Thymus (tissue), 11 donors: ENCODE measurements around the gene SLC25A24. TPM values are rescaled to one million over a fixed set of nuclear protein-coding genes. Genes with fewer than 3 reads are reported as not detected.

ENCODE experiments used
- DNase-seq, 9 donors: peaks; one replicate each; pipeline ENCODE4 v3.0.0-alpha.2; 2013; ENCODE audit warnings: low spot score in 9 of 9, low read depth in 6 of 9, missing footprints in 1 of 9
- H3K27ac ChIP-seq, 2 donors: one replicate each; pipeline ENCODE4 v1.5.1; 2013; ENCODE audit warnings: control low read depth in 1 of 2, low read depth in 1 of 2, low read length in 1 of 2, mild to moderate bottlenecking in 1 of 2, moderate library complexity in 1 of 2
- H3K27me3 ChIP-seq, 2 donors: one replicate each; pipeline ENCODE4 v1.5.1; 2013; ENCODE audit warnings: low read length in 1 of 2; ENCODE audit not compliant: control insufficient read depth in 2 of 2, insufficient read depth in 1 of 2
- H3K36me3 ChIP-seq, 2 donors: one replicate each; pipeline ENCODE4 v1.5.1; 2013; ENCODE audit warnings: low read length in 1 of 2, mild to moderate bottlenecking in 1 of 2, moderate library complexity in 1 of 2; ENCODE audit not compliant: control insufficient read depth in 2 of 2, insufficient read depth in 2 of 2
- H3K4me1 ChIP-seq, 2 donors: one replicate each; pipeline ENCODE4 v1.5.1; 2013; ENCODE audit warnings: low read length in 2 of 2; ENCODE audit not compliant: control insufficient read depth in 2 of 2, insufficient read depth in 2 of 2
- H3K4me3 ChIP-seq, 2 donors: one replicate each; pipeline ENCODE4 v1.5.1; 2013; ENCODE audit warnings: low read length in 2 of 2, control low read depth in 1 of 2, mild to moderate bottlenecking in 1 of 2
- H3K9me3 ChIP-seq, 2 donors: one replicate each; pipeline ENCODE4 v1.5.1; 2013; ENCODE audit warnings: low read length in 1 of 2, mild to moderate bottlenecking in 1 of 2; ENCODE audit not compliant: control insufficient read depth in 2 of 2, insufficient read depth in 1 of 2
- WGBS: extraction: QIAGEN DNeasy Blood & Tissue Kit; methylation state at CpG from one replicate; pipeline ENCODE4 v1.1.7; 2013; 5-methylcytosine and 5-hydroxymethylcytosine counted together
- polyA plus RNA-seq: library from polyadenylated mRNA; stranded (reverse); fragments of 200-250 nt; gene quantifications from one replicate; pipeline ENCODE4 v1.2.3, GENCODE V29; 2013
- total RNA-seq: library from RNA; stranded (reverse); fragments of 120-200 nt; gene quantifications from one replicate; pipeline ENCODE4 v1.2.4, GENCODE V29; 2013
- donor health status: healthy.

The SLC25A24 gene
- total and polyA plus RNA-seq, 2 donors: 11.1 to 13.7 TPM

GRCh38 chr1:108120163-108120562, 80.0 kb downstream of the SLC25A24 start:
- Histone ChIP-seq H3K4me1 (peaks cover 0 to 20% of the 10 kb centered on the region in 2 donors), H3K27me3 (no peaks in the 10 kb centered on the region), H3K4me3 (no peak overlapping the region), H3K27ac (no peak overlapping the region), H3K36me3 (no peaks in the 10 kb centered on the region), H3K9me3 (no peaks in the 10 kb centered on the region)
- DNase-seq: no peak
- WGBS: 96% methylated on average over 6 of the region's 6 CpGs

- Histone ChIP-seq H3K36me3 (no peaks in the 10 kb centered on the region), H3K27ac (no peak overlapping the region), H3K27me3 (no peaks in the 10 kb centered on the region), H3K4me3 (no peak overlapping the region), H3K4me1 (peaks cover 0 to 17% of the 10 kb centered on the region in 2 donors), H3K9me3 (no peaks in the 10 kb centered on the region)
- peak in 2 of 9 donors; percentile 13 to 46 for DNase-seq
- WGBS: 28% methylated on average over 5 of the region's 5 CpGs
These were observed 80.6 kb downstream of the SLC25A24 start for GRCh38 chr1:108119500-108119899.

GRCh38 chr1:108117945-108118902, 81.9 kb downstream of the SLC25A24 start:
- peaks cover 0 to 14% of the 10 kb centered on the region in 2 donors for H3K4me1 ChIP-seq
- no peaks in the 10 kb centered on the region for H3K9me3 ChIP-seq
- H3K27me3 ChIP-seq: no peaks in the 10 kb centered on the region
- no peak overlapping the region for H3K27ac ChIP-seq
- no peak for DNase-seq
- 89% methylated on average over 5 of the region's 5 CpGs for whole genome bisulfite sequencing
- H3K36me3 ChIP-seq: no peaks in the 10 kb centered on the region
- no peak overlapping the region for H3K4me3 ChIP-seq

GRCh38 chr1:108117237-108117636, 82.9 kb downstream of the SLC25A24 start:
- no peaks in the 10 kb centered on the region for H3K36me3 ChIP-seq
- no peak for DNase-seq
- peaks cover 0 to 14% of the 10 kb centered on the region in 2 donors for H3K4me1 ChIP-seq
- H3K4me3 ChIP-seq: no peak overlapping the region
- WGBS: 98% methylated on average over 1 of the region's 1 CpG
- no peaks in the 10 kb centered on the region for H3K27me3 ChIP-seq
- no peaks in the 10 kb centered on the region for H3K9me3 ChIP-seq
- no peak overlapping the region for H3K27ac ChIP-seq

GRCh38 chr1:108114033-108114599, 86.0 kb downstream of the SLC25A24 start:
- H3K9me3 ChIP-seq: peaks cover 0 to 2% of the 10 kb centered on the region in 2 donors
- no peak overlapping the region for H3K4me3 ChIP-seq
- H3K36me3 ChIP-seq: no peaks in the 10 kb centered on the region
- DNase-seq: no peak
- H3K27ac ChIP-seq: no peak overlapping the region
- H3K4me1 ChIP-seq: peaks cover 0 to 7% of the 10 kb centered on the region in 2 donors
- 39% methylated on average over 4 of the region's 4 CpGs for WGBS
- no peaks in the 10 kb centered on the region for H3K27me3 ChIP-seq

GRCh38 chr1:108113496-108113895, 86.6 kb downstream of the SLC25A24 start:
- no peaks in the 10 kb centered on the region for H3K27me3 ChIP-seq
- 32% methylated on average over 3 of the region's 3 CpGs for WGBS
- peaks cover 0 to 6% of the 10 kb centered on the region in 2 donors for H3K4me1 ChIP-seq

GRCh38 chr1:108109295-108109973, 90.7 kb downstream of the SLC25A24 start:
- H3K27ac ChIP-seq: no peak overlapping the region
- 98% methylated on average over 6 of the region's 6 CpGs for WGBS
- H3K4me1 ChIP-seq: peaks cover 0 to 5% of the 10 kb centered on the region in 2 donors
- no peaks in the 10 kb centered on the region for H3K36me3 ChIP-seq
- peaks cover 0 to 2% of the 10 kb centered on the region in 2 donors for H3K9me3 ChIP-seq
- DNase-seq: no peak
- no peak overlapping the region for H3K4me3 ChIP-seq
- H3K27me3 ChIP-seq: no peaks in the 10 kb centered on the region

More at GRCh38 chr1:108113496-108113895, 86.6 kb downstream of the SLC25A24 start:
- H3K27ac ChIP-seq: no peak overlapping the region
- no peaks in the 10 kb centered on the region for H3K36me3 ChIP-seq
- H3K9me3 ChIP-seq: peaks cover 0 to 2% of the 10 kb centered on the region in 2 donors
- no peak overlapping the region for H3K4me3 ChIP-seq
- DNase-seq: no peak

- Histone ChIP-seq H3K4me3 (no peak overlapping the region), H3K4me1 (peaks cover 0 to 3% of the 10 kb centered on the region in 2 donors), H3K36me3 (no peaks in the 10 kb centered on the region), H3K27me3 (no peaks in the 10 kb centered on the region), H3K9me3 (peaks cover 0 to 2% of the 10 kb centered on the region in 2 donors), H3K27ac (no peak overlapping the region)
- no peak for DNase-seq
These were observed 92.0 kb downstream of the SLC25A24 start for GRCh38 chr1:108108119-108108518.

- 40% methylated on average over 4 of the region's 4 CpGs for WGBS
- H3K36me3 ChIP-seq: no peaks in the 10 kb centered on the region
- H3K4me1 ChIP-seq: peaks cover 0 to 3% of the 10 kb centered on the region in 2 donors
- peaks cover 0 to 2% of the 10 kb centered on the region in 2 donors for H3K9me3 ChIP-seq
- no peak overlapping the region for H3K4me3 ChIP-seq
- no peaks in the 10 kb centered on the region for H3K27me3 ChIP-seq
- H3K27ac ChIP-seq: no peak overlapping the region
- no peak for DNase-seq
These were observed 92.5 kb downstream of the SLC25A24 start for GRCh38 chr1:108107658-108108057.
